ENCODE data around the gene REXO4.

Gene REXO4

DNA sequence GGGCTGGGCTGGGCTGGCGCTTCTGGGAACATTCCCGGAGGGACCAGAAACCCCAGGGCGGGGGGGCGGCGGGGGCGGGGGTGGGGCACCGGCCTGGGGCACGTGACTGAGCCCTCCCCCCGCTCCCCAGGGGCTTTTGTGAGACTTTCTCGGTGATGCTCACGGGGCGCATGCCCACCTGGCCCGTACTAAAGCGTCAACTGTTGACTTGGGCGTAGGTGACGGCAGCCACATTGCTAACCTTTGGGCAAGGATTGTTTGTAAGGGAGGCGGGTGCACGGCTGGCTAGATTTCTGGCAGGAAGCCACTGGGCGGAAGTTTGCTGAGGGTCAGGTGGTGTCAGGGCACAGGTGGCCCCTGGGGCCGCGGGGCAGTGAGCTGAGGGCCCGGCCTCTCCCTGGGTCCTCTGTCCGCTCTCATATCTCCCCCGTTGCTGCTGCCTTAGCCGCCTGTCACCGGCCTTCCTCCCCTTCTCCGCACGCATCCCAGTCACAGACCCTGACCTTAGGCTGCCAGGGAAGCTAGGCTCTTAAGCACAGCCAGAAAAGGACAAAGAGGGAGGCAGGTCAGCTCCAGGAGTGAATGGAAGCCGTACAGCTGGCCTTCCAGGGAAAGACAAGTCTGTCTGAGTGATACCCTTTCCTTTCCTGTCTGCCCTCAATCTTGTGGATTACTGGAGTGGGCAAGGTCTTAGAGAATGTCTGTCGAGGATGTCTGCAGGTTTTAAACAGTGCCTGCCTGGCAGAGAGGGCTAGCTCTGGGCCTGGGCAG lies 42.8 kb upstream of the REXO4 start:
- Histone ChIP-seq H3K9me3 (ENCODE audit: control insufficient read depth, insufficient read depth, low read depth, low read length) (no peaks in the 10 kb centered on the region), H3K36me3 (ENCODE audit: control insufficient read depth in 2 of 2, insufficient read depth in 1 of 2, low read length in 2 of 2) (peaks cover 0 to 15% of the 10 kb centered on the region in 2 experiments; a peak in 1 of 3 replicates), H3K4me3 (ENCODE audit: low read depth, low read length) (peak overlapping the region; percentile 86), H3K4me1 (ENCODE audit: control insufficient read depth, insufficient read depth, low read length) (no peaks in the 10 kb centered on the region), H3K27ac (ENCODE audit: extremely low read depth, low read depth, low read length) (peak overlapping the region; percentile 92; the same call in 1 of the 2 replicates)
- ChIA-PET POLR2A (interaction anchor here (0.8 to 2.0 kb wide), 11 partner anchors 17 to 430 kb away, joined by 3 to 28 read pairs (median 10); partner anchors contain the start of genes GTF3C5, MED22, REXO4 and RPL7A), CTCF (interaction anchor here (0.6 to 1.9 kb wide), 6 partner anchors 14 to 527 kb away, joined by 3 to 5 read pairs (median 3); no protein-coding TSS in a partner anchor)
- TF ChIP-seq, protein P1, sequence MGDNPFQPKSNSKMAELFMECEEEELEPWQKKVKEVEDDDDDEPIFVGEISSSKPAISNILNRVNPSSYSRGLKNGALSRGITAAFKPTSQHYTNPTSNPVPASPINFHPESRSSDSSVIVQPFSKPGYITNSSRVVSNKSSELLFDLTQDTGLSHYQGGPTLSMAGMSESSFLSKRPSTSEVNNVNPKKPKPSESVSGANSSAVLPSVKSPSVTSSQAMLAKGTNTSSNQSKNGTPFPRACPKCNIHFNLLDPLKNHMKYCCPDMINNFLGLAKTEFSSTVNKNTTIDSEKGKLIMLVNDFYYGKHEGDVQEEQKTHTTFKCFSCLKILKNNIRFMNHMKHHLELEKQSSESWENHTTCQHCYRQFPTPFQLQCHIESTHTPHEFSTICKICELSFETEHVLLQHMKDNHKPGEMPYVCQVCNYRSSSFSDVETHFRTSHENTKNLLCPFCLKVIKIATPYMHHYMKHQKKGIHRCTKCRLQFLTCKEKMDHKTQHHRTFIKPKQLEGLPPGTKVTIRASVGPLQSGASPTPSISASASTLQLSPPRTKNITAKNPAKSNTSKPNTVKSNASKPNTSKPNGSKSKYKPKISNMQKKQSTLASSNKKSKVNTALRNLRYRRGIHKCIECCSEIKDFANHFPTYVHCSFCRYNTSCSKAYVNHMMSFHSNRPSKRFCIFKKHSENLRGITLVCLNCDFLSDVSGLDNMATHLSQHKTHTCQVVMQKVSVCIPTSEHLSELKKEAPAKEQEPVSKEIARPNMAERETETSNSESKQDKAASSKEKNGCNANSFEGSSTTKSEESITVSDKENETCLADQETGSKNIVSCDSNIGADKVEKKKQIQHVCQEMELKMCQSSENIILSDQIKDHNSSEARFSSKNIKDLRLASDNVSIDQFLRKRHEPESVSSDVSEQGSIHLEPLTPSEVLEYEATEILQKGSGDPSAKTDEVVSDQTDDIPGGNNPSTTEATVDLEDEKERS (tag by site-specific recombination; IDR thresholded peaks at IDR 0.05), result no peak
- TF ChIP-seq KLF7 (tag by site-specific recombination; IDR thresholded peaks at IDR 0.05; ENCODE audit: borderline replicate concordance) (no peak), SCRT2 (tag by site-specific recombination; IDR thresholded peaks at IDR 0.05) (peak; percentile 83), KLF1 (tag by site-specific recombination; IDR thresholded peaks at IDR 0.05) (peak; percentile 62), ZNF660 (tag by site-specific recombination; IDR thresholded peaks at IDR 0.05) (0 out of 2 replicates have a peak, but pooled peaks have one; percentile 3), ZNF837 (tag by site-specific recombination; IDR thresholded peaks at IDR 0.05) (no peak), ZBTB48 (tag by site-specific recombination; IDR thresholded peaks at IDR 0.05) (0 out of 2 replicates have a peak, but pooled peaks have one; percentile 27), ZNF366 (tag by site-specific recombination; conservative IDR thresholded peaks at IDR 0.05) (0 out of 2 replicates have a peak, but pooled peaks have one; percentile 23), ZNF311 (tag by site-specific recombination; IDR thresholded peaks at IDR 0.05; ENCODE audit: borderline replicate concordance) (no peak), SCRT1 (tag by site-specific recombination; IDR thresholded peaks at IDR 0.05; ENCODE audit: borderline replicate concordance) (no peak), KLF8 (tag by site-specific recombination; IDR thresholded peaks at IDR 0.05) (no peak), ZNF514 (tag by site-specific recombination; IDR thresholded peaks at IDR 0.05) (no peak), ZNF10 (tag by site-specific recombination; IDR thresholded peaks at IDR 0.05) (peak; percentile 67; the same call in 1 of the 2 replicates), GFI1B (tag by site-specific recombination; IDR thresholded peaks at IDR 0.05) (no peak), SP2 (tag by site-specific recombination; IDR thresholded peaks at IDR 0.05) (0 out of 2 replicates have a peak, but pooled peaks have one; percentile 5)
- TF ChIP-seq, protein P2, sequence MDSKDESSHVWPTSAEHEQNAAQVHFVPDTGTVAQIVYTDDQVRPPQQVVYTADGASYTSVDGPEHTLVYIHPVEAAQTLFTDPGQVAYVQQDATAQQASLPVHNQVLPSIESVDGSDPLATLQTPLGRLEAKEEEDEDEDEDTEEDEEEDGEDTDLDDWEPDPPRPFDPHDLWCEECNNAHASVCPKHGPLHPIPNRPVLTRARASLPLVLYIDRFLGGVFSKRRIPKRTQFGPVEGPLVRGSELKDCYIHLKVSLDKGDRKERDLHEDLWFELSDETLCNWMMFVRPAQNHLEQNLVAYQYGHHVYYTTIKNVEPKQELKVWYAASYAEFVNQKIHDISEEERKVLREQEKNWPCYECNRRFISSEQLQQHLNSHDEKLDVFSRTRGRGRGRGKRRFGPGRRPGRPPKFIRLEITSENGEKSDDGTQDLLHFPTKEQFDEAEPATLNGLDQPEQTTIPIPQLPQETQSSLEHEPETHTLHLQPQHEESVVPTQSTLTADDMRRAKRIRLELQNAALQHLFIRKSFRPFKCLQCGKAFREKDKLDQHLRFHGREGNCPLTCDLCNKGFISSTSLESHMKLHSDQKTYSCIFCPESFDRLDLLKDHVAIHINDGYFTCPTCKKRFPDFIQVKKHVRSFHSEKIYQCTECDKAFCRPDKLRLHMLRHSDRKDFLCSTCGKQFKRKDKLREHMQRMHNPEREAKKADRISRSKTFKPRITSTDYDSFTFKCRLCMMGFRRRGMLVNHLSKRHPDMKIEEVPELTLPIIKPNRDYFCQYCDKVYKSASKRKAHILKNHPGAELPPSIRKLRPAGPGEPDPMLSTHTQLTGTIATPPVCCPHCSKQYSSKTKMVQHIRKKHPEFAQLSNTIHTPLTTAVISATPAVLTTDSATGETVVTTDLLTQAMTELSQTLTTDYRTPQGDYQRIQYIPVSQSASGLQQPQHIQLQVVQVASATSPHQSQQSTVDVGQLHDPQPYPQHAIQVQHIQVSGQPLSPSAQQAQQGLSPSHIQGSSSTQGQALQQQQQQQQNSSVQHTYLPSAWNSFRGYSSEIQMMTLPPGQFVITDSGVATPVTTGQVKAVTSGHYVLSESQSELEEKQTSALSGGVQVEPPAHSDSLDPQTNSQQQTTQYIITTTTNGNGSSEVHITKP (tag by site-specific recombination; IDR thresholded peaks at IDR 0.05), result no peak
- TF ChIP-seq, protein P3, sequence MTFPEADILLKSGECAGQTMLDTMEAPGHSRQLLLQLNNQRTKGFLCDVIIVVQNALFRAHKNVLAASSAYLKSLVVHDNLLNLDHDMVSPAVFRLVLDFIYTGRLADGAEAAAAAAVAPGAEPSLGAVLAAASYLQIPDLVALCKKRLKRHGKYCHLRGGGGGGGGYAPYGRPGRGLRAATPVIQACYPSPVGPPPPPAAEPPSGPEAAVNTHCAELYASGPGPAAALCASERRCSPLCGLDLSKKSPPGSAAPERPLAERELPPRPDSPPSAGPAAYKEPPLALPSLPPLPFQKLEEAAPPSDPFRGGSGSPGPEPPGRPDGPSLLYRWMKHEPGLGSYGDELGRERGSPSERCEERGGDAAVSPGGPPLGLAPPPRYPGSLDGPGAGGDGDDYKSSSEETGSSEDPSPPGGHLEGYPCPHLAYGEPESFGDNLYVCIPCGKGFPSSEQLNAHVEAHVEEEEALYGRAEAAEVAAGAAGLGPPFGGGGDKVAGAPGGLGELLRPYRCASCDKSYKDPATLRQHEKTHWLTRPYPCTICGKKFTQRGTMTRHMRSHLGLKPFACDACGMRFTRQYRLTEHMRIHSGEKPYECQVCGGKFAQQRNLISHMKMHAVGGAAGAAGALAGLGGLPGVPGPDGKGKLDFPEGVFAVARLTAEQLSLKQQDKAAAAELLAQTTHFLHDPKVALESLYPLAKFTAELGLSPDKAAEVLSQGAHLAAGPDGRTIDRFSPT (tag by site-specific recombination; IDR thresholded peaks at IDR 0.05), result 0 out of 2 replicates have a peak, but pooled peaks have one; percentile 36
- TF ChIP-seq, protein P4, sequence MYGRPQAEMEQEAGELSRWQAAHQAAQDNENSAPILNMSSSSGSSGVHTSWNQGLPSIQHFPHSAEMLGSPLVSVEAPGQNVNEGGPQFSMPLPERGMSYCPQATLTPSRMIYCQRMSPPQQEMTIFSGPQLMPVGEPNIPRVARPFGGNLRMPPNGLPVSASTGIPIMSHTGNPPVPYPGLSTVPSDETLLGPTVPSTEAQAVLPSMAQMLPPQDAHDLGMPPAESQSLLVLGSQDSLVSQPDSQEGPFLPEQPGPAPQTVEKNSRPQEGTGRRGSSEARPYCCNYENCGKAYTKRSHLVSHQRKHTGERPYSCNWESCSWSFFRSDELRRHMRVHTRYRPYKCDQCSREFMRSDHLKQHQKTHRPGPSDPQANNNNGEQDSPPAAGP (tag by site-specific recombination; IDR thresholded peaks at IDR 0.05), result 0 out of 2 replicates have a peak, but pooled peaks have one; percentile 31
- TF ChIP-seq, protein P5, sequence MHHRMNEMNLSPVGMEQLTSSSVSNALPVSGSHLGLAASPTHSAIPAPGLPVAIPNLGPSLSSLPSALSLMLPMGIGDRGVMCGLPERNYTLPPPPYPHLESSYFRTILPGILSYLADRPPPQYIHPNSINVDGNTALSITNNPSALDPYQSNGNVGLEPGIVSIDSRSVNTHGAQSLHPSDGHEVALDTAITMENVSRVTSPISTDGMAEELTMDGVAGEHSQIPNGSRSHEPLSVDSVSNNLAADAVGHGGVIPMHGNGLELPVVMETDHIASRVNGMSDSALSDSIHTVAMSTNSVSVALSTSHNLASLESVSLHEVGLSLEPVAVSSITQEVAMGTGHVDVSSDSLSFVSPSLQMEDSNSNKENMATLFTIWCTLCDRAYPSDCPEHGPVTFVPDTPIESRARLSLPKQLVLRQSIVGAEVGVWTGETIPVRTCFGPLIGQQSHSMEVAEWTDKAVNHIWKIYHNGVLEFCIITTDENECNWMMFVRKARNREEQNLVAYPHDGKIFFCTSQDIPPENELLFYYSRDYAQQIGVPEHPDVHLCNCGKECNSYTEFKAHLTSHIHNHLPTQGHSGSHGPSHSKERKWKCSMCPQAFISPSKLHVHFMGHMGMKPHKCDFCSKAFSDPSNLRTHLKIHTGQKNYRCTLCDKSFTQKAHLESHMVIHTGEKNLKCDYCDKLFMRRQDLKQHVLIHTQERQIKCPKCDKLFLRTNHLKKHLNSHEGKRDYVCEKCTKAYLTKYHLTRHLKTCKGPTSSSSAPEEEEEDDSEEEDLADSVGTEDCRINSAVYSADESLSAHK (tag by site-specific recombination; IDR thresholded peaks at IDR 0.05), result no peak
- TF ChIP-seq, protein P6, sequence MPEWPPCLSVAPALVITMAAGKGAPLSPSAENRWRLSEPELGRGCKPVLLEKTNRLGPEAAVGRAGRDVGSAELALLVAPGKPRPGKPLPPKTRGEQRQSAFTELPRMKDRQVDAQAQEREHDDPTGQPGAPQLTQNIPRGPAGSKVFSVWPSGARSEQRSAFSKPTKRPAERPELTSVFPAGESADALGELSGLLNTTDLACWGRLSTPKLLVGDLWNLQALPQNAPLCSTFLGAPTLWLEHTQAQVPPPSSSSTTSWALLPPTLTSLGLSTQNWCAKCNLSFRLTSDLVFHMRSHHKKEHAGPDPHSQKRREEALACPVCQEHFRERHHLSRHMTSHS (tag by site-specific recombination; IDR thresholded peaks at IDR 0.05), result no peak

All from HEK293 (cell line).